Activated T-cell treated with anti-CD3 and anti-CD28 coated beads, Interleukin-2, amount 50 U/mL, for 4 hours (primary cell): Measurements from ENCODE around the gene CDYL. TPM values are rescaled to one million over a fixed set of nuclear protein-coding genes. Genes with fewer than 3 reads are reported as not detected.

Source experiments
- ATAC-seq, 2 donors: fragments of 200-7000 bp; cut with Tn5 transposase; one replicate each; pipeline ENCODE4 v1.10.0; 2021
- DNase-seq: peaks from one replicate; pipeline ENCODE4 v3.0.0-alpha.2; 2020
- H3K27me3 Mint-ChIP-seq: one replicate; pipeline ENCODE4 v1.8.0; 2021; ENCODE audit warnings: low read depth, mixed read lengths
- H3K36me3 Mint-ChIP-seq: one replicate; pipeline ENCODE4 v1.8.0; 2022; ENCODE audit warnings: mixed read lengths; ENCODE audit not compliant: insufficient read depth
- H3K4me1 Mint-ChIP-seq: one replicate; pipeline ENCODE4 v1.8.0; 2021; ENCODE audit warnings: low read depth, mixed read lengths
- H3K4me3 Mint-ChIP-seq: one replicate; pipeline ENCODE4 v1.8.0; 2021; ENCODE audit warnings: mild to moderate bottlenecking, moderate library complexity, mixed read lengths
- H3K9me3 Mint-ChIP-seq: one replicate; pipeline ENCODE4 v1.8.0; 2021; ENCODE audit warnings: mixed read lengths
- total RNA-seq, 3 donors: library from RNA; stranded (reverse); gene quantifications; one replicate each; pipeline ENCODE4 v1.2.1, GENCODE V29; 2021

Gene CDYL
- total RNA-seq, 3 donors from 2014 or later = 19.1 to 22.3 (median 21.4) TPM

GRCh38 chr6:4804095-4804494, 27.9 kb downstream of the CDYL start:
- peak; percentile 49 to 63 for ATAC-seq
- no peak for DNase-seq

GRCh38 chr6:4805553-4806336, 29.5 kb downstream of the CDYL start:
- no peak for ATAC-seq
- peak; percentile 17 for DNase-seq
- H3K4me3 Mint-ChIP-seq = no peak overlapping the region
- peaks cover 11% of the 10 kb centered on the region for H3K36me3 Mint-ChIP-seq
- peaks cover 74% of the 10 kb centered on the region for H3K4me1 Mint-ChIP-seq
- H3K27me3 Mint-ChIP-seq = no peaks in the 10 kb centered on the region
- H3K9me3 Mint-ChIP-seq = peaks cover 16% of the 10 kb centered on the region

More at GRCh38 chr6:4804095-4804494, 27.9 kb downstream of the CDYL start:
- Mint-ChIP-seq H3K36me3 (peaks cover 8% of the 10 kb centered on the region), H3K4me1 (peaks cover 66% of the 10 kb centered on the region), H3K4me3 (no peak overlapping the region), H3K27me3 (no peaks in the 10 kb centered on the region), H3K9me3 (peaks cover 14% of the 10 kb centered on the region)

GRCh38 chr6:4806337-4806725, 30.1 kb downstream of the CDYL start:
- no peaks in the 10 kb centered on the region for H3K27me3 Mint-ChIP-seq
- H3K9me3 Mint-ChIP-seq = peaks cover 14% of the 10 kb centered on the region
- H3K4me3 Mint-ChIP-seq = no peak overlapping the region
- ATAC-seq (no peak), DNase-seq (no peak)
- peaks cover 74% of the 10 kb centered on the region for H3K4me1 Mint-ChIP-seq
- peaks cover 11% of the 10 kb centered on the region for H3K36me3 Mint-ChIP-seq

GRCh38 chr6:4806791-4807190, 30.6 kb downstream of the CDYL start:
- H3K9me3 Mint-ChIP-seq = peaks cover 14% of the 10 kb centered on the region
- no peak for ATAC-seq
- H3K4me3 Mint-ChIP-seq = no peak overlapping the region
- H3K4me1 Mint-ChIP-seq = peaks cover 72% of the 10 kb centered on the region
- peaks cover 11% of the 10 kb centered on the region for H3K36me3 Mint-ChIP-seq
- DNase-seq = no peak
- H3K27me3 Mint-ChIP-seq = no peaks in the 10 kb centered on the region

- Mint-ChIP-seq H3K4me3 (no peak overlapping the region), H3K27me3 (no peaks in the 10 kb centered on the region), H3K9me3 (peaks cover 14% of the 10 kb centered on the region), H3K36me3 (peaks cover 11% of the 10 kb centered on the region), H3K4me1 (peaks cover 73% of the 10 kb centered on the region)
- DNase-seq (no peak), ATAC-seq (no peak)
These were observed 32.2 kb downstream of the CDYL start for GRCh38 chr6:4808396-4808795.

- Mint-ChIP-seq H3K4me3 (no peak overlapping the region), H3K36me3 (peaks cover 11% of the 10 kb centered on the region), H3K9me3 (peaks cover 14% of the 10 kb centered on the region), H3K27me3 (no peaks in the 10 kb centered on the region), H3K4me1 (peaks cover 73% of the 10 kb centered on the region)
- DNase-seq (no peak), ATAC-seq (peak; percentile 75 to 83)
These were observed 34.1 kb downstream of the CDYL start for GRCh38 chr6:4809999-4810918.

- Mint-ChIP-seq H3K27me3 (no peaks in the 10 kb centered on the region), H3K4me1 (peaks cover 71% of the 10 kb centered on the region), H3K4me3 (no peak overlapping the region), H3K9me3 (peaks cover 14% of the 10 kb centered on the region), H3K36me3 (peaks cover 9% of the 10 kb centered on the region)
- DNase-seq (no peak), ATAC-seq (no peak)
These were observed 35.9 kb downstream of the CDYL start for GRCh38 chr6:4812068-4812467.

GRCh38 chr6:4813055-4813454, 36.9 kb downstream of the CDYL start:
- Mint-ChIP-seq H3K4me3 (no peak overlapping the region), H3K9me3 (peaks cover 14% of the 10 kb centered on the region), H3K4me1 (peaks cover 73% of the 10 kb centered on the region), H3K36me3 (peaks cover 7% of the 10 kb centered on the region), H3K27me3 (no peaks in the 10 kb centered on the region)
- DNase-seq = no peak
- no peak for ATAC-seq

GRCh38 chr6:4814212-4814611, 38.0 kb downstream of the CDYL start:
- DNase-seq = no peak
- Mint-ChIP-seq H3K36me3 (peaks cover 8% of the 10 kb centered on the region), H3K27me3 (no peaks in the 10 kb centered on the region), H3K4me3 (no peak overlapping the region), H3K9me3 (peaks cover 5% of the 10 kb centered on the region), H3K4me1 (peaks cover 74% of the 10 kb centered on the region)
- ATAC-seq = no peak

- H3K4me3 Mint-ChIP-seq = no peak overlapping the region
These were observed 38.8 kb downstream of the CDYL start for GRCh38 chr6:4814987-4815386.

GRCh38 chr6:4815584-4815983, 39.4 kb downstream of the CDYL start:
- ATAC-seq (no peak), DNase-seq (no peak)
- Mint-ChIP-seq H3K27me3 (no peaks in the 10 kb centered on the region), H3K9me3 (no peaks in the 10 kb centered on the region), H3K4me1 (peaks cover 77% of the 10 kb centered on the region), H3K4me3 (no peak overlapping the region), H3K36me3 (peaks cover 5% of the 10 kb centered on the region)

More at GRCh38 chr6:4814987-4815386, 38.8 kb downstream of the CDYL start:
- Mint-ChIP-seq H3K9me3 (peaks cover 3% of the 10 kb centered on the region), H3K4me1 (peaks cover 77% of the 10 kb centered on the region), H3K36me3 (peaks cover 7% of the 10 kb centered on the region), H3K27me3 (no peaks in the 10 kb centered on the region)
- ATAC-seq (no peak), DNase-seq (no peak)

GRCh38 chr6:4816904-4817303, 40.7 kb downstream of the CDYL start:
- ATAC-seq (no peak), DNase-seq (no peak)
- Mint-ChIP-seq H3K36me3 (peaks cover 5% of the 10 kb centered on the region), H3K4me1 (peaks cover 67% of the 10 kb centered on the region), H3K9me3 (no peaks in the 10 kb centered on the region), H3K4me3 (no peak overlapping the region), H3K27me3 (no peaks in the 10 kb centered on the region)

GRCh38 chr6:4817551-4817950, 41.3 kb downstream of the CDYL start:
- Mint-ChIP-seq H3K4me3 (no peak overlapping the region), H3K9me3 (no peaks in the 10 kb centered on the region), H3K4me1 (peaks cover 63% of the 10 kb centered on the region), H3K27me3 (no peaks in the 10 kb centered on the region), H3K36me3 (peaks cover 5% of the 10 kb centered on the region)
- no peak for ATAC-seq
- no peak for DNase-seq

GRCh38 chr6:4818272-4818938, 42.2 kb downstream of the CDYL start:
- Mint-ChIP-seq H3K4me1 (peaks cover 55% of the 10 kb centered on the region), H3K4me3 (no peak overlapping the region), H3K9me3 (no peaks in the 10 kb centered on the region), H3K27me3 (no peaks in the 10 kb centered on the region), H3K36me3 (peaks cover 5% of the 10 kb centered on the region)
- no peak for ATAC-seq
- DNase-seq = no peak
